Measurements from ENCODE around the gene ESRRB. TPM values are rescaled to one million over a fixed set of nuclear protein-coding genes. Genes with fewer than 3 reads are reported as not detected.

Gene ESRRB
- total RNA-seq, 2 experiments from 2014 or later = 0.47 TPM; not detected in 1

DNA sequence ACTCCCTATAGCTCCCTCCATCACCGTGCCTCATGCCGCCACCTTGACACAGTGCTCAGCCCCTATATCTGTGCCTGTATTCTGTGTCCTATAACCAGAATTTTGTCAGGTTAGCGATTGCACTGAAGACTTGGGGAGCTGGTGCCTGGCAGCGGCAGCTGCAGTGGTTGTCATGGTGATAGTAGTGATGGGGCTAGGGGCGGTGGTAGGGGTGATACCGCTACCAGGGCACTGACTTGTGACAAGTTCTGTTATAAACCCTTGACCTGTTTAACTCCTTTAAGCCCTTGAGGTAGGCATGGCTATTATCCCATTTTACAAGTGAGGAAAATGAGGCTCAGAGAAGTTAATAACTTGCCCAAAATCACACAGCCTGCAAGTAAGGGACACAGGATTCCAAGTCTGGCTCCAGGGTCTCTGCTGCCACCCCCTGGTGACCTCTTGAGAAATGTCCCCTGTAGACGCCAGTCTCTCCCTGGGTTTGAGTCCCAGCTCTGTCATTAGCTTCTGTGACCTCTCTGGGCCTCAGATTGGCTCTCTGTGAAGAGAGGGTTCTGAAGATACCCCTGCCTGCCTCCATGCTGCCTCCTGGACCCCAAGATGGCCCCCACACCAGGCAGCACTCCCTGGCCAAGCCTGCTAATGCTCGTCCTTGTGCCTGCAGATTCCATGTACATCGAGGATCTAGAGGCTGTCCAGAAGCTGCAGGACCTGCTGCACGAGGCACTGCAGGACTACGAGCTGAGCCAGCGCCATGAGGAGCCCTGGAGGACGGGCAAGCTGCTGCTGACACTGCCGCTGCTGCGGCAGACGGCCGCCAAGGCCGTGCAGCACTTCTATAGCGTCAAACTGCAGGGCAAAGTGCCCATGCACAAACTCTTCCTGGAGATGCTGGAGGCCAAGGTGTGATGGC is 121.9 kb downstream of the ESRRB start:
- H3K4me2 ChIP-seq (ENCODE audit: low read length) = no peak overlapping the region
- H3K79me2 ChIP-seq (ENCODE audit: insufficient read depth, low read depth, low read length) = no peaks in the 10 kb centered on the region
- DNase-seq (ENCODE audit: low spot score) = peak; percentile 12
- ChIA-PET CTCF (ENCODE audit: unreplicated experiment) (no interaction called here), POLR2A (interaction anchor here (0.5 kb wide), 1 partner anchor 27 kb away, joined by 3 read pairs; no protein-coding TSS in a partner anchor)
- TF ChIP-seq, protein P1, sequence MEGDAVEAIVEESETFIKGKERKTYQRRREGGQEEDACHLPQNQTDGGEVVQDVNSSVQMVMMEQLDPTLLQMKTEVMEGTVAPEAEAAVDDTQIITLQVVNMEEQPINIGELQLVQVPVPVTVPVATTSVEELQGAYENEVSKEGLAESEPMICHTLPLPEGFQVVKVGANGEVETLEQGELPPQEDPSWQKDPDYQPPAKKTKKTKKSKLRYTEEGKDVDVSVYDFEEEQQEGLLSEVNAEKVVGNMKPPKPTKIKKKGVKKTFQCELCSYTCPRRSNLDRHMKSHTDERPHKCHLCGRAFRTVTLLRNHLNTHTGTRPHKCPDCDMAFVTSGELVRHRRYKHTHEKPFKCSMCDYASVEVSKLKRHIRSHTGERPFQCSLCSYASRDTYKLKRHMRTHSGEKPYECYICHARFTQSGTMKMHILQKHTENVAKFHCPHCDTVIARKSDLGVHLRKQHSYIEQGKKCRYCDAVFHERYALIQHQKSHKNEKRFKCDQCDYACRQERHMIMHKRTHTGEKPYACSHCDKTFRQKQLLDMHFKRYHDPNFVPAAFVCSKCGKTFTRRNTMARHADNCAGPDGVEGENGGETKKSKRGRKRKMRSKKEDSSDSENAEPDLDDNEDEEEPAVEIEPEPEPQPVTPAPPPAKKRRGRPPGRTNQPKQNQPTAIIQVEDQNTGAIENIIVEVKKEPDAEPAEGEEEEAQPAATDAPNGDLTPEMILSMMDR (conservative IDR thresholded peaks at IDR 0.05; ENCODE audit: low read length) = peak; percentile 58
- TF ChIP-seq EZH2phosphoT487 (IDR thresholded peaks at IDR 0.05; ENCODE audit: borderline replicate concordance, low read depth, low read length) = no peak
- H3K27ac ChIP-seq (ENCODE audit: low read depth, low read length, poor library complexity, severe bottlenecking) = no peak overlapping the region
- no peaks in the 10 kb centered on the region for H3K9me2 ChIP-seq (ENCODE audit: insufficient read depth, low read length)
- no peaks in the 10 kb centered on the region for H4K20me1 ChIP-seq (ENCODE audit: insufficient read depth, low read length)
- no peak overlapping the region for H3K4me3 ChIP-seq (ENCODE audit: low read depth, low read length, poor library complexity, severe bottlenecking)
- intact Hi-C loops (cut with micrococcal nuclease; ENCODE audit: unreplicated experiment) = no loop called here
- no peaks in the 10 kb centered on the region for H3K9me3 ChIP-seq (ENCODE audit: low read length)
- H2AFZ ChIP-seq (ENCODE audit: low read length) = no peak overlapping the region
- no peaks in the 10 kb centered on the region for H3K4me1 ChIP-seq (ENCODE audit: insufficient read depth, low read length, poor library complexity, severe bottlenecking)
- BruUV-seq (replicated peaks) = no TSS peak
- no peaks in the 10 kb centered on the region for H3K36me3 ChIP-seq (ENCODE audit: insufficient read depth, low read length)

DNA sequence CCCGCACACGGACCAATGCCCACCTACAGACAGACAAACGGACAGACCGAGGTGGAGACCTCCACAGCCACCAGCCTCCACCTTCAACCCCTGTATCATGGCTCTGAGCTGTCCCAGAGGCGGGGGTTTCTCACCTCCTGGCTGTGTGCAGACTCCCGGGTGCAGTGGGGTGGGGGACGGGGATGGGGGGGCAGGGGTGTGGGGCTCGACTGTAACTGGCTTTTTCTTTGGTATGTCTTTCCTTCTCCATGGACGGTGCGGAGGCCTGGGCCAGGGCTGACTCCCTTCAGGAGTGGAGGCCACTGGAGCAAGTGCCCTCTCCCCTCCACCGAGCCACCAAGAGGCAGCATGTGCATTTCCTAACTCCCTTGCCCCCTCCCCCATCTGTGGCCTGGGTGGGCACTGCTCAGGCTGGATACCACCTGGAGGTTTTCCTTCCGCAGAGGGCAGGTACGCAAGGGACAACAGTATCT is 122.6 kb downstream of the ESRRB start:
- no peaks in the 10 kb centered on the region for H4K20me1 ChIP-seq (ENCODE audit: insufficient read depth, low read length)
- H3K4me2 ChIP-seq (ENCODE audit: low read length) = no peak overlapping the region
- ChIA-PET POLR2A (no interaction called here), CTCF (ENCODE audit: unreplicated experiment) (no interaction called here)
- BruUV-seq (replicated peaks) = no TSS peak
- no peak for TF ChIP-seq EZH2phosphoT487 (IDR thresholded peaks at IDR 0.05; ENCODE audit: borderline replicate concordance, low read depth, low read length)
- TF ChIP-seq, protein P1 (conservative IDR thresholded peaks at IDR 0.05; ENCODE audit: low read length) = no peak
- no peak overlapping the region for H2AFZ ChIP-seq (ENCODE audit: low read length)
- H3K27ac ChIP-seq (ENCODE audit: low read depth, low read length, poor library complexity, severe bottlenecking) = no peak overlapping the region
- intact Hi-C loops (cut with micrococcal nuclease; ENCODE audit: unreplicated experiment) = no loop called here
- H3K9me3 ChIP-seq (ENCODE audit: low read length) = no peaks in the 10 kb centered on the region
- H3K4me3 ChIP-seq (ENCODE audit: low read depth, low read length, poor library complexity, severe bottlenecking) = no peak overlapping the region
- no peaks in the 10 kb centered on the region for H3K9me2 ChIP-seq (ENCODE audit: insufficient read depth, low read length)
- H3K4me1 ChIP-seq (ENCODE audit: insufficient read depth, low read length, poor library complexity, severe bottlenecking) = no peaks in the 10 kb centered on the region
- no peaks in the 10 kb centered on the region for H3K36me3 ChIP-seq (ENCODE audit: insufficient read depth, low read length)
- no peak for DNase-seq (ENCODE audit: low spot score)
- H3K79me2 ChIP-seq (ENCODE audit: insufficient read depth, low read depth, low read length) = no peaks in the 10 kb centered on the region

DNA sequence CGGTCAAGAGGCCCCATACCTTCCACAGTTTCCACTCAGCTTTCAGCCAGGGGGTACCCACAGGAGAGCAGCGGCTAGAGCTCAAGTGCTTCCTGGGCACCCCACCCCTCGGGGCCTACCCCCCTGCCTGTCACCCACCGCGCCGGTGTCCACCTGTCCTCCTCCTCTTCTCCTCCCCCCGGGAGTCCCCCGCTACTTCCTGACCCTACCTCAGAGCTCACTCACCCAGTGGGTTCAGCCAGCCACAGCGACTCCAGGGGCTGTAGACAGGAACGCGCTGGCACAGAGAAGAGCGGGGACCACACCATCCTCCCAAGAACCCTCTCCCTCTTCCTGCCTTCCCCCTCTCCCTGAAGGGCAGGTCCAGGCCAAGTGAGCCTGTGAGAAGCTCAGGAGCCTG is 123.0 kb downstream of the ESRRB start:
- no peaks in the 10 kb centered on the region for H3K79me2 ChIP-seq (ENCODE audit: insufficient read depth, low read depth, low read length)
- ChIA-PET CTCF (ENCODE audit: unreplicated experiment) (interaction anchor here (0.6 kb wide), 1 partner anchor 72 kb away, joined by 4 read pairs; no protein-coding TSS in a partner anchor), POLR2A (no interaction called here)
- H3K9me3 ChIP-seq (ENCODE audit: low read length) = no peaks in the 10 kb centered on the region
- H3K9me2 ChIP-seq (ENCODE audit: insufficient read depth, low read length) = no peaks in the 10 kb centered on the region
- DNase-seq (ENCODE audit: low spot score) = no peak
- BruUV-seq (replicated peaks) = no TSS peak
- H2AFZ ChIP-seq (ENCODE audit: low read length) = no peak overlapping the region
- intact Hi-C loops (cut with micrococcal nuclease; ENCODE audit: unreplicated experiment) = no loop called here
- no peak overlapping the region for H3K4me2 ChIP-seq (ENCODE audit: low read length)
- no peaks in the 10 kb centered on the region for H3K4me1 ChIP-seq (ENCODE audit: insufficient read depth, low read length, poor library complexity, severe bottlenecking)
- no peaks in the 10 kb centered on the region for H4K20me1 ChIP-seq (ENCODE audit: insufficient read depth, low read length)
- no peak for TF ChIP-seq EZH2phosphoT487 (IDR thresholded peaks at IDR 0.05; ENCODE audit: borderline replicate concordance, low read depth, low read length)
- TF ChIP-seq, protein P1 (conservative IDR thresholded peaks at IDR 0.05; ENCODE audit: low read length) = no peak
- H3K4me3 ChIP-seq (ENCODE audit: low read depth, low read length, poor library complexity, severe bottlenecking) = no peak overlapping the region
- H3K27ac ChIP-seq (ENCODE audit: low read depth, low read length, poor library complexity, severe bottlenecking) = no peak overlapping the region
- H3K36me3 ChIP-seq (ENCODE audit: insufficient read depth, low read length) = no peaks in the 10 kb centered on the region
